ENCODE results near the gene PRR3. TPM values are rescaled to one million over a fixed set of nuclear protein-coding genes. Genes with fewer than 3 reads are reported as not detected.
A peak's percentile ranks its signal among the peaks of the same experiment; 100 is the strongest.

Gene PRR3
- total and polyA plus RNA-seq, 2 of the 13 experiments (the other 11 are each of a cell fraction or from before 2014, with no cell fraction given), result 14.6 to 21.2 TPM

DNA sequence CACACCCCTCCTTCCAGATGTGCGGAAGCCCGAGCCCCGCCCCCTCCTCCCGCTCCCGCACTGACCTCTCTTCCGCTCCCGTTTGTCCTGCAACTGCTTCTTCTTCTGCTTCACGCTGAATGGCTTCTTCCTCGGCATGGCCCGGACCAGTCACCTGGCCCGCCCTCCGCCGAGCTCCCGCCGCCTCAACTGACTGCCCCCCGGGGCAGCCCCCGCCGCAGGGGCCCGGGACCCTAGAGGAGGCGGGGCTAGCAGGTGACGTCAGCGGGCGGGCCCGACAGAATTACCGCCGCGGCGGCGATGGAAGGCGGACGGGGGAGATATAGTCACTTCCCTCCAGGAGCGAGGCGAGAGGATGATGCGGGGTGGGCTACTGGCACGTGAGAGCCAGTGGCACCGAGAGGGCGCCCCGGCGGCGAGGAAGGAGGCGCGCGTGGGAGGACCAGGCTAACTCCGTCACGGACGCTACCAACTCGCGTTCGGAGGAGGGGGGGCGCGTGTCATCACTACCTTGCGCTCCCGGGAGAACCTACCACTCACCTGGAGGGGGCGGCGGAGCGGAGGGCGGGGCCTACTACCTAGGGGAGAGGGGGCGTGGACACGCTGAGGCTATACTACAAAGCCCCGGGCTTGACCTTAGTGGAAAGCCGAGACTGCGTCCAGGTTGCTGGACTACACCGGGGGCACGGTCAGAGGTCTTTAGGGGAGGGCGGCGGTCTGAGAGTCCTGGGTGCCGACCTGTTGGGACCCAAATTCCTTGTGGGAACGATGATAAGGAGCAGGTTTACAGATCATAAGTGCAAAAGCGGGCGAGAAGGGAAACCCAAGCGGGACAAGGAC is 809 bp upstream of the PRR3 start, which contains the start of gene GNL1 (continued):
- TF ChIP-seq, protein P1, sequence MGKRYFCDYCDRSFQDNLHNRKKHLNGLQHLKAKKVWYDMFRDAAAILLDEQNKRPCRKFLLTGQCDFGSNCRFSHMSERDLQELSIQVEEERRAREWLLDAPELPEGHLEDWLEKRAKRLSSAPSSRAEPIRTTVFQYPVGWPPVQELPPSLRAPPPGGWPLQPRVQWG (CRISPR knock-in tag; IDR thresholded peaks at IDR 0.05; ENCODE audit: borderline replicate concordance, low read depth), result no peak
- TF ChIP-seq KDM5B (CRISPR knock-in tag; IDR thresholded peaks at IDR 0.05; ENCODE audit: borderline replicate concordance), result peak; percentile 63
- peak; percentile 35; the same call in 1 of the 2 replicates for TF ChIP-seq CEBPB (IDR thresholded peaks at IDR 0.05; ENCODE audit: borderline replicate concordance, low read depth, low read length)
- TF ChIP-seq ZNF3 (CRISPR knock-in tag; IDR thresholded peaks at IDR 0.05), result no peak
- peak; percentile 54; the same call in 1 of the 2 replicates for TF ChIP-seq ZNF225 (CRISPR knock-in tag; IDR thresholded peaks at IDR 0.05)
- peak; percentile 84; the same call in 1 of the 2 replicates for TF ChIP-seq TP53 (CRISPR knock-in tag; conservative IDR thresholded peaks at IDR 0.05)
- TF ChIP-seq PAX8 (CRISPR knock-in tag; IDR thresholded peaks at IDR 0.05; ENCODE audit: borderline replicate concordance), result no peak; the same call in none of the 2 replicates
- TF ChIP-seq, protein P2, sequence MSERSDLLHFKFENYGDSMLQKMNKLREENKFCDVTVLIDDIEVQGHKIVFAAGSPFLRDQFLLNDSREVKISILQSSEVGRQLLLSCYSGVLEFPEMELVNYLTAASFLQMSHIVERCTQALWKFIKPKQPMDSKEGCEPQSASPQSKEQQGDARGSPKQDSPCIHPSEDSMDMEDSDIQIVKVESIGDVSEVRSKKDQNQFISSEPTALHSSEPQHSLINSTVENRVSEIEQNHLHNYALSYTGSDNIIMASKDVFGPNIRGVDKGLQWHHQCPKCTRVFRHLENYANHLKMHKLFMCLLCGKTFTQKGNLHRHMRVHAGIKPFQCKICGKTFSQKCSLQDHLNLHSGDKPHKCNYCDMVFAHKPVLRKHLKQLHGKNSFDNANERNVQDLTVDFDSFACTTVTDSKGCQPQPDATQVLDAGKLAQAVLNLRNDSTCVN (CRISPR knock-in tag; IDR thresholded peaks at IDR 0.05; ENCODE audit: borderline replicate concordance), result peak; percentile 68
- no peak for TF ChIP-seq ZNF563 (CRISPR knock-in tag; IDR thresholded peaks at IDR 0.05)
- no peak for TF ChIP-seq EZH2 (conservative IDR thresholded peaks at IDR 0.05; ENCODE audit: low read depth, low read length)
- TF ChIP-seq, protein P3, sequence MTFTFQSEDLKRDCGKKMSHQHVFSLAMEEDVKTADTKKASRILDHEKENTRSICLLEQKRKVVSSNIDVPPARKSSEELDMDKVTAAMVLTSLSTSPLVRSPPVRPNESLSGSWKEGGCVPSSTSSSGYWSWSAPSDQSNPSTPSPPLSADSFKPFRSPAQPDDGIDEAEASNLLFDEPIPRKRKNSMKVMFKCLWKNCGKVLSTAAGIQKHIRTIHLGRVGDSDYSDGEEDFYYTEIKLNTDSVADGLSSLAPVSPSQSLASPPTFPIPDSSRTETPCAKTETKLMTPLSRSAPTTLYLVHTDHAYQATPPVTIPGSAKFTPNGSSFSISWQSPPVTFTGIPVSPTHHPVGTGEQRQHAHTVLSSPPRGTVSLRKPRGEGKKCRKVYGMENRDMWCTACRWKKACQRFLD (CRISPR knock-in tag; IDR thresholded peaks at IDR 0.05; ENCODE audit: borderline replicate concordance), result no peak
- TF ChIP-seq DNMT1 (CRISPR knock-in tag; IDR thresholded peaks at IDR 0.05), result no peak
- TF ChIP-seq ZKSCAN5 (CRISPR knock-in tag; IDR thresholded peaks at IDR 0.05), result no peak
- peak; percentile 67 for TF ChIP-seq MXD4 (CRISPR knock-in tag; IDR thresholded peaks at IDR 0.05)
- TF ChIP-seq, protein P4, sequence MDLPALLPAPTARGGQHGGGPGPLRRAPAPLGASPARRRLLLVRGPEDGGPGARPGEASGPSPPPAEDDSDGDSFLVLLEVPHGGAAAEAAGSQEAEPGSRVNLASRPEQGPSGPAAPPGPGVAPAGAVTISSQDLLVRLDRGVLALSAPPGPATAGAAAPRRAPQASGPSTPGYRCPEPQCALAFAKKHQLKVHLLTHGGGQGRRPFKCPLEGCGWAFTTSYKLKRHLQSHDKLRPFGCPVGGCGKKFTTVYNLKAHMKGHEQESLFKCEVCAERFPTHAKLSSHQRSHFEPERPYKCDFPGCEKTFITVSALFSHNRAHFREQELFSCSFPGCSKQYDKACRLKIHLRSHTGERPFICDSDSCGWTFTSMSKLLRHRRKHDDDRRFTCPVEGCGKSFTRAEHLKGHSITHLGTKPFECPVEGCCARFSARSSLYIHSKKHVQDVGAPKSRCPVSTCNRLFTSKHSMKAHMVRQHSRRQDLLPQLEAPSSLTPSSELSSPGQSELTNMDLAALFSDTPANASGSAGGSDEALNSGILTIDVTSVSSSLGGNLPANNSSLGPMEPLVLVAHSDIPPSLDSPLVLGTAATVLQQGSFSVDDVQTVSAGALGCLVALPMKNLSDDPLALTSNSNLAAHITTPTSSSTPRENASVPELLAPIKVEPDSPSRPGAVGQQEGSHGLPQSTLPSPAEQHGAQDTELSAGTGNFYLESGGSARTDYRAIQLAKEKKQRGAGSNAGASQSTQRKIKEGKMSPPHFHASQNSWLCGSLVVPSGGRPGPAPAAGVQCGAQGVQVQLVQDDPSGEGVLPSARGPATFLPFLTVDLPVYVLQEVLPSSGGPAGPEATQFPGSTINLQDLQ (CRISPR knock-in tag; IDR thresholded peaks at IDR 0.05), result no peak; the same call in 1 of the 2 replicates
- TF ChIP-seq, protein P5, sequence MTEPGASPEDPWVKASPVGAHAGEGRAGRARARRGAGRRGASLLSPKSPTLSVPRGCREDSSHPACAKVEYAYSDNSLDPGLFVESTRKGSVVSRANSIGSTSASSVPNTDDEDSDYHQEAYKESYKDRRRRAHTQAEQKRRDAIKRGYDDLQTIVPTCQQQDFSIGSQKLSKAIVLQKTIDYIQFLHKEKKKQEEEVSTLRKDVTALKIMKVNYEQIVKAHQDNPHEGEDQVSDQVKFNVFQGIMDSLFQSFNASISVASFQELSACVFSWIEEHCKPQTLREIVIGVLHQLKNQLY (CRISPR knock-in tag; IDR thresholded peaks at IDR 0.05), result no peak
- no peak for TF ChIP-seq ZFP1 (CRISPR knock-in tag; IDR thresholded peaks at IDR 0.05)
- TF ChIP-seq, protein P6, sequence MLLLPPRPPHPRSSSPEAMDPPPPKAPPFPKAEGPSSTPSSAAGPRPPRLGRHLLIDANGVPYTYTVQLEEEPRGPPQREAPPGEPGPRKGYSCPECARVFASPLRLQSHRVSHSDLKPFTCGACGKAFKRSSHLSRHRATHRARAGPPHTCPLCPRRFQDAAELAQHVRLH (CRISPR knock-in tag; IDR thresholded peaks at IDR 0.05; ENCODE audit: borderline replicate concordance, low read depth), result peak; percentile 58
- peak; percentile 64; the same call in 1 of the 2 replicates for TF ChIP-seq TAF1 (CRISPR knock-in tag; IDR thresholded peaks at IDR 0.05)
- TF ChIP-seq ZMYM4 (CRISPR knock-in tag; IDR thresholded peaks at IDR 0.05), result no peak
- TF ChIP-seq SOX13 (IDR thresholded peaks at IDR 0.05), result no peak; the same call in 1 of the 2 replicates
- peak; percentile 39 to 86; a peak in 2 of 4 replicates for TF ChIP-seq SOX13 (CRISPR knock-in tag; conservative IDR thresholded peaks at IDR 0.05 in 1 of 2, IDR thresholded peaks at IDR 0.05 in 1 of 2)
